Activated B cell treated with CpG ODN at 0.5 μM for 24 hours (primary cell): Measurements from ENCODE around the gene TNFRSF14. TPM values are rescaled to one million over a fixed set of nuclear protein-coding genes. Genes with fewer than 3 reads are reported as not detected.
"Not testable (repeated sequence)": the region's sequence is repeated elsewhere in the genome, so short reads cannot be mapped to it uniquely, and the experiment has no call there.

Experiments used
- ATAC-seq: fragments of 200-7000 bp; cut with Tn5 transposase; one replicate; pipeline ENCODE4 v1.10.0; 2021; ENCODE audit warnings: low read depth, mild to moderate bottlenecking, moderate library complexity
- CTCF ChIA-PET: fragments of 350-600 bp; sonication (Branson Sonifier 250); formaldehyde crosslinking; loops from one replicate; lab custom pipeline; 2021; ENCODE audit warnings: antibody characterized with exemption; lab: Charles Lee
- POLR2A ChIA-PET: fragments of 350-600 bp; sonication (Branson Sonifier 250); formaldehyde crosslinking; loops from one replicate; lab custom pipeline; 2021; ENCODE audit warnings: antibody characterized with exemption; lab: Charles Lee
- DNase-seq: peaks from one replicate; pipeline ENCODE4 v3.0.0; 2022
- H3K27ac Mint-ChIP-seq: one replicate; pipeline ENCODE4 v1.8.0; 2020; ENCODE audit warnings: mixed read lengths
- H3K27me3 Mint-ChIP-seq: one replicate; pipeline ENCODE4 v1.8.0; 2021; ENCODE audit warnings: mixed read lengths
- H3K36me3 Mint-ChIP-seq: one replicate; pipeline ENCODE4 v1.8.0; 2021; ENCODE audit warnings: low read depth, mixed read lengths
- H3K4me1 Mint-ChIP-seq: one replicate; pipeline ENCODE4 v1.8.0; 2021; ENCODE audit warnings: mixed read lengths
- H3K4me3 Mint-ChIP-seq: one replicate; pipeline ENCODE4 v1.8.0; 2020; ENCODE audit warnings: mild to moderate bottlenecking, mixed read lengths
- H3K9me3 Mint-ChIP-seq: one replicate; pipeline ENCODE4 v1.8.0; 2020; ENCODE audit warnings: mixed read lengths
- intact Hi-C: fragments of 100-400 bp; cut with micrococcal nuclease; formaldehyde crosslinking; loops from one replicate; pipeline ENCODE4 v1.15.1; 2024
- total RNA-seq: library from RNA; stranded (reverse); gene quantifications from 2 replicates; pipeline ENCODE4 v1.2.3, GENCODE V29; 2022
- TF ChIP-seq, protein P1 (sequence below): fragments of 200-600 bp; IDR thresholded peaks from one replicate; pipeline ENCODE4 v1.8.0; 2022; ENCODE audit warnings: antibody characterized with exemption, mild to moderate bottlenecking

TNFRSF14 gene
- total RNA-seq, 1 donor from 2014 or later: 148 TPM

DNA sequence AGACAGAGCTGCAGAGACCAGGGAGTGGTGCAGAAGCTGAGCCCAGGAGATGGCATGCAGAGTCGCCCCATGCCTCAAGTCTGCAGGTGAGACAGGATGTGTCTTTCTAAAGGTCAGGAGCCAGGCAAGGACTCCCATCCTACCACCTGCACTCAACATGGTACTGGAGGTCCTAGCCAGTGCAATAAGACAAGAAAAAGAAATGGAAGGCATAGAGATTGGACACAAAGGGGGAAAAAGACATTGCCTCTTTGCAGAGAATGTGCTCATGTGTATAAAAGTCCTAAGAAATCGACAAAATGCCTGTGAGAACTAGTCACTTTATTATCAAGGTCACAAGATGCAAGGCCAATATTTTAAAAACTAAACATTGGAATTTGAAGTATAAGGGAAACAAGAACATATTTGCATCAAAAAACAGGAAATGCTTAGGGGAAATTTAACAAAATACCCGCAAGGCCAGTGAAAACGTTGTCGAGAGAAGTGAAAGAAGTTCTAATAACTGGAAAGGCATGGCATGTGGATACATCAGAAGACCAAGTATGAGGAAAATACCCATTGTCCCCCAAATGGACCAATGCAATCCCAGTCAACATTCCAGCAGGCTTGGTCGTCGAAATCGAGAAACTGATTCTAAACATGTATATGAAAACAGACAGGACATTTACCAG, 17.2 kb downstream of the TNFRSF14 start:
- H3K27ac Mint-ChIP-seq: peak overlapping the region; percentile 43
- CTCF ChIA-PET: no interaction called here
- no peaks in the 10 kb centered on the region for H3K27me3 Mint-ChIP-seq
- TF ChIP-seq, protein P1, sequence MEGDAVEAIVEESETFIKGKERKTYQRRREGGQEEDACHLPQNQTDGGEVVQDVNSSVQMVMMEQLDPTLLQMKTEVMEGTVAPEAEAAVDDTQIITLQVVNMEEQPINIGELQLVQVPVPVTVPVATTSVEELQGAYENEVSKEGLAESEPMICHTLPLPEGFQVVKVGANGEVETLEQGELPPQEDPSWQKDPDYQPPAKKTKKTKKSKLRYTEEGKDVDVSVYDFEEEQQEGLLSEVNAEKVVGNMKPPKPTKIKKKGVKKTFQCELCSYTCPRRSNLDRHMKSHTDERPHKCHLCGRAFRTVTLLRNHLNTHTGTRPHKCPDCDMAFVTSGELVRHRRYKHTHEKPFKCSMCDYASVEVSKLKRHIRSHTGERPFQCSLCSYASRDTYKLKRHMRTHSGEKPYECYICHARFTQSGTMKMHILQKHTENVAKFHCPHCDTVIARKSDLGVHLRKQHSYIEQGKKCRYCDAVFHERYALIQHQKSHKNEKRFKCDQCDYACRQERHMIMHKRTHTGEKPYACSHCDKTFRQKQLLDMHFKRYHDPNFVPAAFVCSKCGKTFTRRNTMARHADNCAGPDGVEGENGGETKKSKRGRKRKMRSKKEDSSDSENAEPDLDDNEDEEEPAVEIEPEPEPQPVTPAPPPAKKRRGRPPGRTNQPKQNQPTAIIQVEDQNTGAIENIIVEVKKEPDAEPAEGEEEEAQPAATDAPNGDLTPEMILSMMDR: no peak
- H3K4me1 Mint-ChIP-seq: peaks cover 49% of the 10 kb centered on the region
- no peak overlapping the region for H3K4me3 Mint-ChIP-seq
- POLR2A ChIA-PET: interaction anchor here (1.0 to 1.3 kb wide), 2 partner anchors 12 to 17 kb away, joined by 3 to 4 read pairs; partner anchors contain the start of gene TNFRSF14
- DNase-seq (no peak), ATAC-seq (no peak)
- H3K36me3 Mint-ChIP-seq: no peaks in the 10 kb centered on the region
- intact Hi-C loops: no loop called here
- H3K9me3 Mint-ChIP-seq: peaks cover 15% of the 10 kb centered on the region

DNA sequence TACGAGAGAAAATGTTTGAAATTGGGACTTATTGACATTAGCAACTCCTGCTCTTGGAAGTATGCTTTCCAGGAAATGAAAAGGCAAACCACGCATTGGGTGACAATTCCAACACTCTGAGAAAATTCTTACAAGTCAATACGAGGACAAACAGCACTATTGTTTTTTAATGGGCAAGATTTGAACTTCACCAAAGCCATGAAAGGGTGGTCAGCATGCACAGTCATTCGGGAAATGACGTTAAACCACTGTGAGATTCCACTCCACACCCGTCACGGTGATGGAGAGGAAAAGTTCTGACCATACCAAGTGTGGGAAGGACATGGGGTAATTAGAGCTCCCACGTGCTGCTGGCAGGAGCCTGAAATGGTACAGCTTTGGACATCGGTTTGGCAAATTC, 18.2 kb downstream of the TNFRSF14 start:
- intact Hi-C loops: no loop called here
- Mint-ChIP-seq H3K36me3 (no peaks in the 10 kb centered on the region), H3K27ac (no peak overlapping the region), H3K4me3 (no peak overlapping the region), H3K9me3 (peaks cover 15% of the 10 kb centered on the region), H3K27me3 (no peaks in the 10 kb centered on the region), H3K4me1 (peaks cover 57% of the 10 kb centered on the region)
- ChIA-PET CTCF (no interaction called here), POLR2A (no interaction called here)
- DNase-seq: no peak
- no peak for ATAC-seq
- TF ChIP-seq, protein P1: no peak

DNA sequence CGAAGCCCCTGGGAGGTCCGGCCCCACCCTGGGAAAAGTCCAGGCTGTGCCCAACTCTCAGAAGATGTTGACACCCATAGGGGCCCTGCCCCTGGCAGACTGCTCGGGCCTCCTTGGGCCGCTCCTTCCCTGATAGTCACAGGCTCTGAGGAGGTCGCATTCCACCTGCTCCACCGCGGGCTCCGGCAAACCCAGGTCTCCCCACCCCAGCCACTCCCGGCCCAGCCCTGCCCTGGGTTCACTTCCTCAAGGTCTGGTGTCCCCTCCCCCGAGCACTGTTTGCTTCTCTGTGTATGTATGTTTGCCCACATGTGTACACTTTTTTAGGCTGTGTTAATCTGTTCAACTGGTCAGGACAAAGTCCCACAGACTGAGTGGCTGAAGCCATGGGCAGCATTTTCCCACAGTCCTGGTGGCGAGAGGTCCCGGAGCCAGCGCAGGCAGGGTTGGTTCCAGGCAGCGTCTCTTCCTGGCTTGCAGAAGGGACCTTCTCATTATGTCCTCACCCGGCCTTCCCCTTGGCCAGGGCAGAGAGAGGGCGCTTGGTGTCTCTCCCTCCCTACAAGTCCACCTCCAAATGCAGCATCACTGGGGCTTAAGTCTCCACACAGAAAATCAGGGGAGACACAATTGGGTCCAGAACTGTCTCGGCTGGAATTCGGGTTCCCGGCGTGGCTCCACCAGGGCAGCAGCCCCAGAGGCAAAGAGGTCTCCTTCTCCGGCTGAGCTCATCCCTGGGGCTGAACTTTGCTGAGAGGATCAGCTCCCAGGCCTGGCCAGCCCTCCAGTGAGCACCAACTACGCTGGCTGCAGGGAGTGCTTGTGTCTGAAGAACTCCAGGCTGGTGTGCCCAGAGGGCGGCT, 19.9 kb downstream of the TNFRSF14 start:
- H3K4me3 Mint-ChIP-seq: peak overlapping the region; percentile 78
- DNase-seq: no peak
- no peaks in the 10 kb centered on the region for H3K36me3 Mint-ChIP-seq
- peaks cover 15% of the 10 kb centered on the region for H3K9me3 Mint-ChIP-seq
- TF ChIP-seq, protein P1: no peak
- intact Hi-C loops: no loop called here
- CTCF ChIA-PET: no interaction called here
- H3K4me1 Mint-ChIP-seq: peaks cover 72% of the 10 kb centered on the region
- no peak for ATAC-seq
- H3K27me3 Mint-ChIP-seq: no peaks in the 10 kb centered on the region
- H3K27ac Mint-ChIP-seq: peak overlapping the region; percentile 95
- POLR2A ChIA-PET: interaction anchor here (0.9 to 4.8 kb wide), 5 partner anchors 11 to 160 kb away, joined by 3 to 81 read pairs (median 55); partner anchors contain the start of genes PRXL2B and TNFRSF14

DNA sequence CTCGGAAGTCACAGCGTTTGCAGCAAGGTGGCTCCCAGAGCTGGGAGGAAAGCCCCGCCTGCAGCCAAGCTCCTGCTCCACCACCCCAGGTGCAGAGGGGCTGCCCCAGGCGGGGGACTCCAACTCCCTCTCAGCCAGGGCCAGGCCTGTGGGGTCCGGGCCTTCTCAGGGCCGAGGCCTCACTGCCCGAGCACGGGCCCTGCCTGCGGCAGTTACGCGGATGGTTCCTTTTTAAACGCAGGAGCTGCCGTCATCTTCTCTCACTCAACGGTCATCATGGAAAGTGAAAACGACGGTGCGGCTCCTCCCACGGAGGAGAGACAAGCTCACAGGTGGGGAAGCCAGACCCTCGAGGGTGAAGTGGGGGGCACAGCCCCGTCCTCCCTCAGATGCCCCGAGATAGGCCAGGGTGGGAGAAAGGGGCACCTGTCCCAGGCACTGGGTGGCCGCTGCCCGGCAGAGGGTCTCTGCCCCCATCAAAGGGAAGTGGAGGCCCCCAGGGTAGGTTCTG, 21.4 kb downstream of the TNFRSF14 start:
- POLR2A ChIA-PET: interaction anchor here (0.7 to 4.8 kb wide), 11 partner anchors 9 to 384 kb away, joined by 3 to 81 read pairs (median 5); partner anchors contain the start of genes MORN1, PANK4, PRXL2B and RER1
- CTCF ChIA-PET: interaction anchor here (0.9 to 1.4 kb wide), 5 partner anchors 8 to 52 kb away, joined by 3 to 4 read pairs (median 3); partner anchors contain the start of genes PANK4 and TNFRSF14
- H3K4me3 Mint-ChIP-seq: peak overlapping the region; percentile 78
- not testable (repeated sequence) for H3K27me3 Mint-ChIP-seq, H3K36me3 Mint-ChIP-seq
- H3K27ac Mint-ChIP-seq: peak overlapping the region; percentile 95
- peaks cover 17% of the 10 kb centered on the region for H3K9me3 Mint-ChIP-seq
- DNase-seq (peak; percentile 49), ATAC-seq (peak; percentile 45)
- peaks cover 88% of the 10 kb centered on the region for H3K4me1 Mint-ChIP-seq
- intact Hi-C loops: loop anchor here (1.0 kb wide), 2 partner anchors 21 to 29 kb away; partner anchors contain the start of gene TNFRSF14

DNA sequence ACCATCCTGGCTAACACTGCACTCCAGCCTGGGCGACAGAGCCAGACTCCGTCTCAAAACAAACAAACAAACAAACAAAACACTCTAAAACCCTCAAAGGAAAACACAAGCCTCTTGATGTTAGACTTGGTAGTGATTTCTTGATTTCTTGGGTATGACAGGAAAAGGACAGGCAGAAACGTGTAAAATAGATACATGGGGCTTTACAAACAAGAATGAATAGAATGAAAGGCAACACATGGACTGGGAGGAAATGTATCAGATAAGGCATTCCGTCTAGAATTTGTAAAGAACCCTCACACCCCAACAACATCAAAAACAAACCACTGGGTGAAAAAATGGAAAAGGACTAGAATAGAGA, 22.6 kb downstream of the TNFRSF14 start:
- peaks cover 9% of the 10 kb centered on the region for H3K9me3 Mint-ChIP-seq
- DNase-seq (no peak), ATAC-seq (no peak)
- H3K27ac Mint-ChIP-seq: peak overlapping the region; percentile 95
- peaks cover 3% of the 10 kb centered on the region for H3K36me3 Mint-ChIP-seq
- H3K4me3 Mint-ChIP-seq: peak overlapping the region; percentile 75
- TF ChIP-seq, protein P1: no peak
- POLR2A ChIA-PET: interaction anchor here (0.8 to 4.8 kb wide), 6 partner anchors 8 to 385 kb away, joined by 3 to 81 read pairs (median 34); partner anchors contain the start of genes PANK4, PRXL2B and TNFRSF14
- intact Hi-C loops: loop anchor here (1.0 kb wide), 2 partner anchors 22 to 30 kb away; partner anchors contain the start of gene TNFRSF14
- CTCF ChIA-PET: interaction anchor here (1.4 kb wide), 1 partner anchor 24 kb away, joined by 3 read pairs; no protein-coding TSS in a partner anchor
- H3K4me1 Mint-ChIP-seq: peaks cover 89% of the 10 kb centered on the region
- no peaks in the 10 kb centered on the region for H3K27me3 Mint-ChIP-seq
